Activated T-helper 1 cell treated with anti-CD3 and anti-CD28 coated beads, Interleukin-12 subunit alpha, Interleukin-12 subunit beta, Interleukin-2, Interleukin-4 antibody, amounts not matched to agents 30 ng/mL and 10 ng/mL and 1 ng/mL, durations not matched to agents 14 hours and 24 hours and 36 hours (primary cell): ENCODE data around the gene MAPKAPK2. TPM values are rescaled to one million over a fixed set of nuclear protein-coding genes. Genes with fewer than 3 reads are reported as not detected.
"Not testable (repeated sequence)": the region's sequence is repeated elsewhere in the genome, so short reads cannot be mapped to it uniquely, and the experiment has no call there.

Source experiments
- DNase-seq: peaks from one replicate; pipeline ENCODE4 v3.0.0; 2021; ENCODE audit warnings: low spot score
- H3K27ac Mint-ChIP-seq: one replicate; pipeline ENCODE4 v1.8.0; 2021; ENCODE audit warnings: mild to moderate bottlenecking, mixed read lengths
- H3K27me3 Mint-ChIP-seq: one replicate; pipeline ENCODE4 v1.8.0; 2022; ENCODE audit warnings: mild to moderate bottlenecking, moderate library complexity, mixed read lengths; ENCODE audit not compliant: insufficient read depth
- H3K36me3 Mint-ChIP-seq: one replicate; pipeline ENCODE4 v1.8.0; 2021; ENCODE audit warnings: low read depth, mixed read lengths
- H3K4me1 Mint-ChIP-seq: one replicate; pipeline ENCODE4 v1.8.0; 2021; ENCODE audit warnings: low read depth, mixed read lengths
- H3K4me3 Mint-ChIP-seq: one replicate; pipeline ENCODE4 v1.8.0; 2021; ENCODE audit warnings: mild to moderate bottlenecking, moderate library complexity, mixed read lengths
- H3K9me3 Mint-ChIP-seq: one replicate; pipeline ENCODE4 v1.8.0; 2021; ENCODE audit warnings: mixed read lengths
- intact Hi-C: fragments of 100-400 bp; cut with micrococcal nuclease; formaldehyde crosslinking; loops from one replicate; pipeline ENCODE4 v1.15.1; 2024
- total RNA-seq: library from RNA; stranded (reverse); gene quantifications from 2 replicates; pipeline ENCODE4 v1.2.3, GENCODE V29; 2022

Gene MAPKAPK2
- total RNA-seq, 1 donor from 2014 or later = 120 TPM

- H3K27ac Mint-ChIP-seq = no peak overlapping the region
- H3K9me3 Mint-ChIP-seq = no peaks in the 10 kb centered on the region
- no peak for DNase-seq
- intact Hi-C loops = no loop called here
- H3K27me3 Mint-ChIP-seq = peaks cover 52% of the 10 kb centered on the region
- H3K4me3 Mint-ChIP-seq = no peak overlapping the region
- H3K4me1 Mint-ChIP-seq = peaks cover 43% of the 10 kb centered on the region
- H3K36me3 Mint-ChIP-seq = no peaks in the 10 kb centered on the region
Measured at GRCh38 chr1:206774093-206774492, 89.4 kb downstream of the MAPKAPK2 start.

- Mint-ChIP-seq H3K27ac (no peak overlapping the region), H3K4me3 (no peak overlapping the region), H3K9me3 (no peaks in the 10 kb centered on the region), H3K36me3 (no peaks in the 10 kb centered on the region), H3K4me1 (peaks cover 21% of the 10 kb centered on the region), H3K27me3 (peaks cover 42% of the 10 kb centered on the region)
- intact Hi-C loops = no loop called here
- no peak for DNase-seq
Measured at GRCh38 chr1:206776229-206776628, 91.5 kb downstream of the MAPKAPK2 start.

DNA sequence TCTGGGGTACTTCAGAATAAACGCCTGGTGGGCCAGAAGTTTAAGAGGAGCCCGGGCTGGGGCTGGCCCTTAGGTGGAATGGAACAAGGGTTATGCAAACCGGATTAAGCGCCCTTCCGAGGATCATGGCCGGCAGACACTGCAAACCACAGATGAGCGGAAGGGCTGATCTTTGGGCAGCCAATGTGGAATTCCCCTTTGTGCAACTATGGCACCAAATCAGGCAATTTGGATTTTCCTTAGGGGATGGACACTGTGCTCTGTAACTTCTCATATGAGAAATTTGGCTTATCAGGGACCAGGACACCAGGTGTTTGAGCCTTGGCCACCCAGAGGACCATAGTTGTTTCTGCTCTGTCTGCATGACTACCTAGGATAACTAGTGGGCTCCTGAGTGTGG, 93.3 kb downstream of the MAPKAPK2 start:
- no peak overlapping the region for H3K4me3 Mint-ChIP-seq
- no peaks in the 10 kb centered on the region for H3K9me3 Mint-ChIP-seq
- H3K27ac Mint-ChIP-seq = no peak overlapping the region
- peaks cover 31% of the 10 kb centered on the region for H3K27me3 Mint-ChIP-seq
- intact Hi-C loops = no loop called here
- H3K36me3 Mint-ChIP-seq = no peaks in the 10 kb centered on the region
- peaks cover 21% of the 10 kb centered on the region for H3K4me1 Mint-ChIP-seq
- no peak for DNase-seq

DNA sequence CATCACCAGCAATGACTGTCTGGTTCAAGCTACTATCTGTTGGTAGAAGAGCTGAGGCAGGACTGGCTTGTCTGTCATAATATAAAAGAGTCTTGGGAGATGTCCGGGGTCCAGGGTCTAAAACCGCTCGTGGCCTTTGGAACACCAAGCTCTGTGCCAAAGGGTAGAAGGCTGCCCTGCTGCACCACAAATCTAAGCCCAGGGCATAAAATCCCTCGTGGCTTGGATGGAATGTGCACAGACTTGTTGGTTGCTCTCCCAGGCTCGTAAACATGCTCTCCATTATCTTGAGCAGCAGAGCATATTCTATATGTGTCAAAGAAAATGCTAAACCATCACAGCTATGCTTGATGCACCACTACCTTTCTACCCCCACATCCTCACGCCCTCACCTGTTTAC, 94.2 kb downstream of the MAPKAPK2 start:
- DNase-seq, H3K9me3 Mint-ChIP-seq, H3K4me3 Mint-ChIP-seq, H3K36me3 Mint-ChIP-seq, intact Hi-C loops, H3K27ac Mint-ChIP-seq: not testable (repeated sequence)
- peaks cover 23% of the 10 kb centered on the region for H3K27me3 Mint-ChIP-seq
- H3K4me1 Mint-ChIP-seq = peaks cover 24% of the 10 kb centered on the region

DNA sequence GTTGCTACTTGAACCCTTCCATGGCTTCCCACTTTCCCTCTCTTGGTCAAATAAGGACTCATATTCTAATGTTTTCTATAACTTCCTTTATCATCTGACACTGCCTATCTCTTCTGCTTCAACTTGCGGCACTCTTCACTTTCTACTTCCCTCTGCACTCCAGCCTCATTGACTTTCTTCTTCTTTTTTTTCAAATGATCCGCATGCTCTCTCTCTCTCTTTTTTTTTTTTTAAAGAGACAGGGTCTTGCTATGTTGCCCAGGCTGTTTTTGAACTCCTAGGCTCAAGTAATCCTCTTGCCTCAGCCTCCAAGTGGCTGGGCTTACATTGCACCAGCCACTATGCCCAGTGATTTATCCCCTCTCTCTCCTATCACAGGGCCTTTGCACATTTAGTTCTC, 94.9 kb downstream of the MAPKAPK2 start:
- Mint-ChIP-seq H3K9me3 (no peaks in the 10 kb centered on the region), H3K4me1 (peaks cover 28% of the 10 kb centered on the region), H3K4me3 (no peak overlapping the region), H3K27ac (no peak overlapping the region), H3K36me3 (peaks cover 4% of the 10 kb centered on the region), H3K27me3 (peaks cover 20% of the 10 kb centered on the region)
- DNase-seq = no peak
- intact Hi-C loops = no loop called here

- H3K4me3 Mint-ChIP-seq = no peak overlapping the region
- H3K27me3 Mint-ChIP-seq = peaks cover 11% of the 10 kb centered on the region
- peak overlapping the region; percentile 21 for H3K27ac Mint-ChIP-seq
- peaks cover 57% of the 10 kb centered on the region for H3K4me1 Mint-ChIP-seq
- no peak for DNase-seq
- H3K9me3 Mint-ChIP-seq = no peaks in the 10 kb centered on the region
- intact Hi-C loops = no loop called here
- H3K36me3 Mint-ChIP-seq = peaks cover 4% of the 10 kb centered on the region
Measured at GRCh38 chr1:206782448-206782847, 97.7 kb downstream of the MAPKAPK2 start.

DNA sequence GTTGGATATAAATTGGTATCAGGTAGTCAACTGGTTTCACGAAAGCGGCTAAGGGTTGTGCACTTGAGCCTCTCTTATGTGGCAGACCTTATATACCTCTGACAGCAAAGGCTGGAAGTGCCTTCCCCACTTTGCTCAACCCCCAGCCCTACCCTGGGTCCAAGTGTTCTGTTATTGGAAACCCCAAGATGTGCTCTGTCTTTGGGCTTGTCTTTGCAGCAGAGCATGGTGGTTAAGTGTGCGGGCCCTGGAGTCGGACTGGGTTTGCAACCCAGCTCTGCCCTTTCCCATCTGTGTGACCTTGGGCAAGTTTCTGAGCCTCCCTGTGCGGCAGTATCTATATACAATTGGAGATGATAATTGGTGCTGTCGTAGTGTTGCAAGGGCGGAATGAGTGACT, 98.8 kb downstream of the MAPKAPK2 start:
- no peak overlapping the region for H3K27ac Mint-ChIP-seq

More for the DNA sequence above, 98.8 kb downstream of the MAPKAPK2 start:
- Mint-ChIP-seq H3K36me3 (peaks cover 4% of the 10 kb centered on the region), H3K27me3 (peaks cover 9% of the 10 kb centered on the region), H3K4me1 (peaks cover 64% of the 10 kb centered on the region), H3K4me3 (no peak overlapping the region), H3K9me3 (no peaks in the 10 kb centered on the region)
- DNase-seq = no peak
- intact Hi-C loops = no loop called here

Other genes with a start within 250 kb of the MAPKAPK2 start
- gene IKBKE, start 214.4 kb upstream of the MAPKAPK2 start, total RNA-seq = 59.8 and 64.9 TPM in 2 replicates
- 220 and 221 TPM in 2 replicates for gene RASSF5, start 177.4 kb upstream of the MAPKAPK2 start, total RNA-seq
- gene EIF2D, start 72.4 kb upstream of the MAPKAPK2 start, total RNA-seq = 89.1 and 101 TPM in 2 replicates
- 22.1 and 23.3 TPM in 2 replicates for gene DYRK3, start 49.4 kb upstream of the MAPKAPK2 start, total RNA-seq
- not detected in 2 replicates for gene IL19, start 85.9 kb downstream of the MAPKAPK2 start, total RNA-seq
- 4.4 and 5.0 TPM in 2 replicates for gene IL10, start 87.6 kb downstream of the MAPKAPK2 start, total RNA-seq
- gene IL20, start 180.7 kb downstream of the MAPKAPK2 start, total RNA-seq = not detected in 2 replicates
- gene IL24, start 212.5 kb downstream of the MAPKAPK2 start, total RNA-seq = 4.4 and 6.8 TPM in 2 replicates
- 24.5 and 27.9 TPM in 2 replicates for gene FCMR, start 237.0 kb downstream of the MAPKAPK2 start, total RNA-seq